Glutamatergic neuron (in vitro differentiated cells): Measurements from ENCODE around the gene PPP2R5B. TPM values are rescaled to one million over a fixed set of nuclear protein-coding genes. Genes with fewer than 3 reads are reported as not detected.
A peak's percentile ranks its signal among the peaks of the same experiment; 100 is the strongest.

Experiments used
- DNase-seq: peaks from one replicate; pipeline ENCODE4 v3.0.0; 2022
- H3K27ac Mint-ChIP-seq: one replicate; pipeline ENCODE4 v1.8.0; 2020; ENCODE audit warnings: mild to moderate bottlenecking, mixed read lengths, inconsistent platforms; ENCODE audit not compliant: unreplicated experiment
- H3K27me3 Mint-ChIP-seq: one replicate; pipeline ENCODE4 v1.8.0; 2020; ENCODE audit warnings: mild to moderate bottlenecking, moderate library complexity, mixed read lengths, inconsistent platforms; ENCODE audit not compliant: unreplicated experiment
- H3K36me3 Mint-ChIP-seq: one replicate; pipeline ENCODE4 v1.8.0; 2020; ENCODE audit warnings: mild to moderate bottlenecking, mixed read lengths, inconsistent platforms; ENCODE audit not compliant: unreplicated experiment
- H3K4me1 Mint-ChIP-seq: one replicate; pipeline ENCODE4 v1.8.0; 2020; ENCODE audit warnings: mild to moderate bottlenecking, low read depth, mixed read lengths, inconsistent platforms; ENCODE audit not compliant: unreplicated experiment
- H3K4me3 Mint-ChIP-seq: one replicate; pipeline ENCODE4 v1.8.0; 2020; ENCODE audit warnings: mild to moderate bottlenecking, mixed read lengths, inconsistent platforms; ENCODE audit not compliant: unreplicated experiment
- H3K9me3 Mint-ChIP-seq: one replicate; pipeline ENCODE4 v1.8.0; 2020; ENCODE audit warnings: mild to moderate bottlenecking, moderate library complexity, mixed read lengths, inconsistent platforms; ENCODE audit not compliant: unreplicated experiment
- CTCF ChIP-seq: fragments of 200-600 bp; sonication (generic); IDR thresholded peaks from one replicate; pipeline ENCODE4 v1.5.0; 2021; ENCODE audit not compliant: partially characterized antibody, unreplicated experiment
- total RNA-seq: library from RNA; stranded (reverse); fragmentation: NEBNext Ultra II Directional; extraction: Animal tissue kit (Norgen Biotek cat#: 25700); gene quantifications from one replicate; pipeline ENCODE4 v1.2.1, GENCODE V29; 2021; ENCODE audit not compliant: unreplicated experiment

The PPP2R5B gene
- total RNA-seq, 1 donor from 2014 or later, result 148 TPM

DNA sequence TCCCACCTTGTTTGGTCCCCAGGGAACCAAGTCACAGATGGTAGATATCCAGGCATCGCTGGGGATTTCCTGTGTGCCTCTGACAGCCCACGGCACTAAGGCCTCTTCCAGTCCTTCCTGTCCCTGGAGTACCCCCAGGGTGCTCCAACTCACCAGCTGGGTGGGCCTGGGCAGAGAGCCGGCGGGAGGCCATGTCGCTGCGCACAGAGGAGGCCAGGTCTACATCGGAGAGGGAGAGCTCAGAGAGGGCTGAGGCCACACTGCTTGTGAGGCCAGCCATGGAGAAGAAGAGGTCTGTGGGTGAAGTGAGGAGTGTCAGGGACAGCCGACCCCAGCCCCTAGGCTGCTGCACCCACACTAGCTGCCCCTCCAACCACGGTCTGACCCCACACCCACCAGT lies 12.8 kb upstream of the PPP2R5B start:
- peaks cover 1% of the 10 kb centered on the region for H3K4me1 Mint-ChIP-seq
- no peaks in the 10 kb centered on the region for H3K36me3 Mint-ChIP-seq
- no peak for TF ChIP-seq CTCF
- H3K27ac Mint-ChIP-seq, result no peak overlapping the region
- H3K9me3 Mint-ChIP-seq, result peaks cover 2% of the 10 kb centered on the region
- no peak overlapping the region for H3K4me3 Mint-ChIP-seq
- no peak for DNase-seq
- peaks cover 8% of the 10 kb centered on the region for H3K27me3 Mint-ChIP-seq

GRCh38 chr11:64913171-64913727 lies 11.2 kb upstream of the PPP2R5B start:
- no peak overlapping the region for H3K27ac Mint-ChIP-seq
- peaks cover 8% of the 10 kb centered on the region for H3K27me3 Mint-ChIP-seq
- H3K4me1 Mint-ChIP-seq, result peaks cover 4% of the 10 kb centered on the region
- peaks cover 7% of the 10 kb centered on the region for H3K9me3 Mint-ChIP-seq
- no peak for DNase-seq
- no peak for TF ChIP-seq CTCF
- H3K36me3 Mint-ChIP-seq, result no peaks in the 10 kb centered on the region
- H3K4me3 Mint-ChIP-seq, result no peak overlapping the region

DNA sequence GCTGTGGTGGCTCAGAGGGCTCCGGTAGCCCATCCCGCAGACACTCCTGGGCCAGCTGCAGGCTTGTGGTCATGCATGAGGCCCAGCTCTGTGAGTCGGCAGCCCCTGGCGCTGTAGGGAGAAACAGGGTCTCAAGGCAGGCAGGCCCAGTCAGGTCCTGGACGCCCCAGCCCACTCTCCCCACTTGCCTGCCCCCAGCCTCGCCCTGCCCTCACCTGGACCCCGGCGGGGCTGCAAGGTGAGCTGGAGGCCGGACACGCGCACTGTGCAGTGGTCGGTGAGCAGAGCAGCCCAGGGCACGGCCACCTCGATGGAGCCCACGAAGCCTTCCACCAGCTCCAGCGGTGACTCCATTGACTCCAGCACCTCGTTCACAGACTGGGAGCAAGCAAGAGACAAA lies 10.4 kb upstream of the PPP2R5B start:
- Mint-ChIP-seq H3K27ac (no peak overlapping the region), H3K4me3 (no peak overlapping the region), H3K36me3 (no peaks in the 10 kb centered on the region), H3K27me3 (peaks cover 8% of the 10 kb centered on the region), H3K4me1 (peaks cover 4% of the 10 kb centered on the region), H3K9me3 (peaks cover 7% of the 10 kb centered on the region)
- no peak for DNase-seq
- no peak for TF ChIP-seq CTCF

GRCh38 chr11:64915376-64915887 lies 9.1 kb upstream of the PPP2R5B start:
- no peaks in the 10 kb centered on the region for H3K36me3 Mint-ChIP-seq
- peaks cover 10% of the 10 kb centered on the region for H3K27me3 Mint-ChIP-seq
- H3K4me1 Mint-ChIP-seq, result peaks cover 15% of the 10 kb centered on the region
- H3K9me3 Mint-ChIP-seq, result peaks cover 7% of the 10 kb centered on the region
- DNase-seq, result no peak
- H3K27ac Mint-ChIP-seq, result no peak overlapping the region
- peak overlapping the region; percentile 93 for H3K4me3 Mint-ChIP-seq
- TF ChIP-seq CTCF, result no peak

DNA sequence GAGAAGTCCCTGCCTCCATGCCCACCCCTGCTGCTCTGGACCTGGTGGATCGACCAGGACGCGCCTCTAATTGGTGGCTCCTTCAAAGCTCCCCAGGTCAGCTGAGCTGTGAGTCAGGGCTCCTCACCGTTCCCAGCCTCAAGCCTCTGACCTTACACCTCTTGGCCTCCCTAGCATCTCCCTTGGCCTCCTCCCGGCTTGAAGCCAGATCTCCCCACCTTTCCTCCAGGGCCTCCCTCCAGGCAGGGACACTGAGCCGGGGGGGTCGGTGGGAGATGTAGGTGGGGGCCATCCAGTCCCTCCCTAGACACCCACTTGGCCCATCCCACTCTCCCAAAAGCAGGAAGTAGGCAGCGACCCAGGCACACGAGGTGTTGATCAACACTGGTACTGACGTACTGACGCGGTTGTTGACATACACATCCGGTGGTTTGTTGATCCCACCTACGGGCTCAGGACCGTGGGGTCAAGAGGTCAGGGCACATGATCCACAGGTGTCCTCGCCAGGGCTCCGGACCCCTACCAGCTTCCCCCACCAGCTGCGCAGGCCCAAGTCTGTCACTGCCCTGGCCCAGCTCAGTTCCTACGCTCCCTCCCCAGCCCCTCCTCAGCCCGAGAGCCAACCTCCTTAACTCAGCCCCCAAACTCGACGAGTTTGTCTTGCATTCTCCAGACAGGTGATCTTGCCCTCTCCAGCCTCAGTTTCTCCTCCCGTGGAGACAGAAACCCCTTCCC lies 8.3 kb upstream of the PPP2R5B start:
- Mint-ChIP-seq H3K9me3 (peaks cover 7% of the 10 kb centered on the region), H3K4me3 (peak overlapping the region; percentile 93), H3K36me3 (no peaks in the 10 kb centered on the region), H3K27me3 (peaks cover 8% of the 10 kb centered on the region), H3K4me1 (peaks cover 15% of the 10 kb centered on the region), H3K27ac (peak overlapping the region; percentile 59)
- no peak for DNase-seq
- TF ChIP-seq CTCF, result no peak
